ENCODE data around the gene NELFCD. TPM values are rescaled to one million over a fixed set of nuclear protein-coding genes. Genes with fewer than 3 reads are reported as not detected.
"Not testable (repeated sequence)": the region's sequence is repeated elsewhere in the genome, so short reads cannot be mapped to it uniquely, and the experiment has no call there.

Gene NELFCD
- total and polyA plus RNA-seq, 2 donors = 40.6 to 42.7 TPM

DNA sequence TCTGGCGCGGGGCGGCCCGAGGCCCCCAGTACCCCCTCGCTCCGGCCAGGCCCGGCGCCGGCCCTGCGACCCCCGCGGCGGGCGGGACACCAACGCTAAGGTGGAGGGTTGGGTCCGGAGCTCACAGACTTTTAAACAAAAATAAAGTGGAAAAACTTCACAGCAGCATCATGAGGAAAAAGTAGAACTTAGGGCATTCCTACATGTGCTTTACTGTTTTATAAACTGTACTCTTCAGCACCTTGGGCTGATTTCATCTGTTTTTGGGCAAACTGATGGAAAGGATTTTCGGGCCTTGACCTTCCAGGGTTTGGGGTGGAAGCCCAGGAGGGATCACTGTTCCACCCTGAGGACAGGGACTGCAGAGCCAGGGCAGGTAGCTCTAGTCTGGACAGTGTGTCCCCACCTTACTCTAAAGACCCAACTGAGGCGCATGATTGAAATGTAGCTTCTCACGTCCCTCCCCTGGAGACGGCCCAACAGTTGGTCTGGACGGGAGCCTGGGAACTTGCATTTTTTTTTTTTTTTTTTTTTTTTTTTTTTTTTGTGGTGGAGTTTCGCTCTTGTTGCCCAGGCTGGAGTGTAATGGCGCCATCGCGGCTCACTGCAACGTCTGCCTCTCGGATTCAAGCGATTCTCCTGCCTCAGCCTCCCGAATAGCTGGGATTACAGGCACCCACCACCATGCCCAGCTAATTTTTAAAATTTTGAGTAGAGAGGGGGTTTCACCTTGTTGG is 740 bp downstream of the NELFCD start:
- WGBS = 16% methylated on average over 29 of the region's 29 CpGs
- no peak for DNase-seq (ENCODE audit: extremely low spot score)
- no peaks in the 10 kb centered on the region for H3K4me1 ChIP-seq (ENCODE audit: insufficient read depth)

DNA sequence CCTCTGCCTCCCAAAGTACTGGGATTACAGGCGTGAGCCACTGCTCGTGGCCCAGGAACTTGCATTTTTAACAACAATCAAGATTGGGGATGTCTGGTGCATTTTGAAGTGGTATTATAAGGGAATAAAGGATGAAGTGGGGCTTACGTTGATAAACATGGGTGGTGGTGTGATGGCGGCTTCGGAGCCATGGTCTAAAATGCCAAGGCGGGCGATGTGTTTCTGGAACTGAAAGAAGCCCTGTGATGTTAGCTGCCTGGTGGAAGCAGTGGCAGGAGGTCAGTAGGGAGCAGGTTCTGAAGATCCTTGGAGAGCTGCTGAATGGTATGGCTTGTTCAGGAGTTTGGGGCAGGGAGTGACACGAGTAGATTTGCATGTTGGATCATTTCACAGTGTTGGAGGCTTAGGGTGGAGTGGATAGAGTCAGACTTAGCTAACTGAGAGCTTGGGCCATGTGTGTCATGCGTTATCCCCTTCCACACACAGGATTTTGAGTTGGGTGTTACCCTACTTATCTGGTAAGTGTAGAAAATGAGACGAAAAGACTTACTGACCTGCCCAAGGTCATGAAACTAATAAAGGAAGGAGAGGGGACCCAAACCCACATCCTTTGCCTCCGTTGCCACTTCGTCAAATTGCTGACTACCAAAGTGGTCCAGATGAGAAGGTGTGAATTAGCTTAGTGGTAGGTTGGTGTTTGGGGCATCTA is 1.5 kb downstream of the NELFCD start:
- WGBS = 87% methylated on average over 12 of the region's 12 CpGs
- Histone ChIP-seq H3K36me3 (ENCODE audit: insufficient read depth) (no peaks in the 10 kb centered on the region), H3K4me3 (ENCODE audit: low read depth, low read length) (no peak overlapping the region), H3K4me1 (ENCODE audit: insufficient read depth) (no peaks in the 10 kb centered on the region), H3K27ac (ENCODE audit: low read depth) (no peak overlapping the region)
- DNase-seq (ENCODE audit: extremely low spot score) = no peak

More for the DNA sequence above, 740 bp downstream of the NELFCD start:
- H3K4me3 ChIP-seq (ENCODE audit: low read depth, low read length) = peak overlapping the region; percentile 96
- H3K27ac ChIP-seq (ENCODE audit: low read depth) = no peak overlapping the region
- H3K36me3 ChIP-seq (ENCODE audit: insufficient read depth) = no peaks in the 10 kb centered on the region

DNA sequence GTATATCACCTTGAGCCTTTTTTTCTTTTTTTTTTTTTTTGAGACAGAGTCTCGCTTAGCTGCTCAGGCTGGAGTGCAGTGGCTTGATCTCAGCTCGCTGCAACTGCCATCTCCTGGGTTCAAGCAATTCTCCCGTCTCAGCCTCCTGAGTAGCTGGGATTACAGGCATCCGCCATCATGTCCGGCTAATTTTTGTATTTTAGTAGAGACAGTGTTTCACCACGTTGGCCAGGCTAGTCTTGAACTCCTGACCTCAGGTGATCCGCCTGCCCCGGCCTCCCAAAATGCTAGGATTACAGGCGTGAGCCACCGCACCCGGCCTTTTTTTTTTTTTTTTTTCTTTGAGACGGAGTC is 2.0 kb downstream of the NELFCD start:
- 87% methylated on average over 12 of the region's 12 CpGs for WGBS
- not testable (repeated sequence) for H3K4me3 ChIP-seq (ENCODE audit: low read depth, low read length); H3K36me3 ChIP-seq (ENCODE audit: insufficient read depth); DNase-seq (ENCODE audit: extremely low spot score); H3K27ac ChIP-seq (ENCODE audit: low read depth); H3K4me1 ChIP-seq (ENCODE audit: insufficient read depth)

DNA sequence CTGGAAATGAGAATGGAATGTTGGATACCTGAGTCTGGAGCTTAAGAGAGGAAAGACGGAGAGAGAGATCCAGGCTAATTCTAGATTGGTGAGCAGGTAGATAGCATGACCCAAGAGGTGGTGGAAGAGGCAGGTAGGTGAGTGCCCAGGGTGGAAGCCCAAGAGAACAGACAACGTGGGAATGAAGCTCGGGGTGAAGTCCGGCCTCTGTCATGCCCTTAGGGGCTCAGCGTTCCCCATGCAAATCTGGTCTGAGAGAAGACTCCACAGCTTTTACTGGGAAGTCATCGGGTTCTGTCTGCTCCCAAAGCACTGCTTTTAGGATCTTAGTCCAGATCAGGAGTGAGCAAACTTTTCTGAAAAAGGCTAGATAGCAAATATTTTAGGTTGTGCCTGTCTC is 3.6 kb downstream of the NELFCD start:
- Histone ChIP-seq H3K27ac (ENCODE audit: low read depth) (no peak overlapping the region), H3K4me1 (ENCODE audit: insufficient read depth) (no peaks in the 10 kb centered on the region), H3K36me3 (ENCODE audit: insufficient read depth) (no peaks in the 10 kb centered on the region), H3K4me3 (ENCODE audit: low read depth, low read length) (no peak overlapping the region)
- no peak for DNase-seq (ENCODE audit: extremely low spot score)
- WGBS = 80% methylated on average over 6 of the region's 6 CpGs

DNA sequence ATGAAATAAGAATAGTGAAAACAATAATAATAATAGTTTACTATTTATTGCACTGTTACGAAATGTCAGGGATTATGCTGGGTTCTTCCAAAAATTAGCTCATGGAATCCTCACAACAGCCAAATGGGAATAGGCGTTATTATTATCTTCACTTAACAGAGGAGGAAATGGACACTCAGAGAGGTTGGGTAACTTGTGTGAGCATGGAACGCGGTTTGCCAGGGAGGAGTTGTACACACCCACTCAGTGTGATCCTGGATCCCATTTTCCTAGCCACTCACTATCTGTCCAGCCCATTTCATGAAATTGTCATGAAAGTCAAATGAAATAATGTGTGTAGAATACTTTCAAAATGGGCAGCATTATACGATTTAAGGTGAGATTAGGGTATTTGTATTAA is 4.6 kb downstream of the NELFCD start:
- Histone ChIP-seq H3K27ac (ENCODE audit: low read depth) (no peak overlapping the region), H3K36me3 (ENCODE audit: insufficient read depth) (no peaks in the 10 kb centered on the region), H3K4me1 (ENCODE audit: insufficient read depth) (no peaks in the 10 kb centered on the region), H3K4me3 (ENCODE audit: low read depth, low read length) (no peak overlapping the region)
- 76% methylated on average over 5 of the region's 5 CpGs for WGBS
- DNase-seq (ENCODE audit: extremely low spot score) = no peak

DNA sequence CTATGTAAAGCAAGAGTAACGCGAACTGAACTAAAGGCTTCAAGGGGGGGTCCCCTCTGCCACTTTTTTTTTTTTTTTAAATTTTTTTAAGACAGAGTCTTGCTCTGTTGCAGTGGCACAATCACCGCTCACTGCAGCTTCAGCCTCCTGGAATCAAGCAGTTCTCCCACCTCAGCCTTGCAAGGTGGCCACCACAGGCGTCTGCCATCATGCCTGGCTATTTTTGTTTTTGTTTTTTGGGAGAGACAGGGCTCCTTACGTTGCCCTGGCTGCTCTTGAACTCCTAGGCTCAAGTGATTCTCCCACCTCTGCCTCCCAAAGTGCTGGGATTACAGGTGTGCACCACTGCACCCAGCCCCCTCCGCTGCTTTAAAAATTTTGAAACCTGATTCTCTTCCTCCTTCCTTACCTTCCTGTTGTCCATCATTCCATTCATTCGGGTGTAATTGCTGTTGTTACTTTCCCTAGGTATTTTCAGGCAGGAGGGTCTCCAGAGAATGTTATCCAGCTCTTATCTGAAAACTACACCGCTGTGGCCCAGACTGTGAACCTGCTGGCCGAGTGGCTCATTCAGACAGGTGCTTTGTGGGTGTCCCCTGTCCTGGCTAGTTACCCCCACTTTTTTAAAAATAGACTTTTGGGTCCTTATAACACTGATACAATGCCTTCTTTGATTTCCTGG is 5.4 kb downstream of the NELFCD start:
- no peak overlapping the region for H3K27ac ChIP-seq (ENCODE audit: low read depth)
- H3K36me3 ChIP-seq (ENCODE audit: insufficient read depth) = peaks cover 2% of the 10 kb centered on the region
- no peak overlapping the region for H3K4me3 ChIP-seq (ENCODE audit: low read depth, low read length)
- whole genome bisulfite sequencing = 83% methylated on average over 9 of the region's 9 CpGs
- H3K4me1 ChIP-seq (ENCODE audit: insufficient read depth) = no peaks in the 10 kb centered on the region
- no peak for DNase-seq (ENCODE audit: extremely low spot score)

DNA sequence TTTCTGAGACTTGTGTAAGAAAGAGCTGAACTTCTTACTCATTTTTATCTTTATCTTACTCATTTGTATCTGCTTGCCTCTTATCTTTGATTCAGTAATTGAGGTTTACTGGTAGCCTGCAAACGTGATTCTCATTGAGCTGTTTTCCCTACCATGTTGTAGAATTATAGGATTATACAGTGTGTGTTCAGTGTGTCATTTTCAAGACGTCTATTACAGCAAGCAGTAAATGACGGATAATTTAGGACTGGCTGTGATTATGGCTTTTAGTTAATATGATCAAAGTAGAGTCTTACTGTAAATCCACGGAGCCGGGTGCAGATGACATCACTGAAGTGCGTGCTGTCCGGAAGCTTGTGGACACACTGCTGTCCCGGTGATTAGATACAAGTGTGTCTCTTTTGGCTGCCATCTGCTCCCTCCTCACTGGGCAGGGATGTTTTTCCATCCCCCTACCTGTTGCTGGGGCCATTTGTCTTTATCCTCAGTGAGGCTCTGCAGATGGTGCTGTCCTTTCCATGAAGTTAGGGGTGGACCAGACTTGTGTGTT is 6.0 kb downstream of the NELFCD start:
- H3K27ac ChIP-seq (ENCODE audit: low read depth) = no peak overlapping the region
- H3K4me3 ChIP-seq (ENCODE audit: low read depth, low read length) = no peak overlapping the region
- no peak for DNase-seq (ENCODE audit: extremely low spot score)
- 84% methylated on average over 8 of the region's 8 CpGs for WGBS
- peaks cover 2% of the 10 kb centered on the region for H3K36me3 ChIP-seq (ENCODE audit: insufficient read depth)
- no peaks in the 10 kb centered on the region for H3K4me1 ChIP-seq (ENCODE audit: insufficient read depth)

DNA sequence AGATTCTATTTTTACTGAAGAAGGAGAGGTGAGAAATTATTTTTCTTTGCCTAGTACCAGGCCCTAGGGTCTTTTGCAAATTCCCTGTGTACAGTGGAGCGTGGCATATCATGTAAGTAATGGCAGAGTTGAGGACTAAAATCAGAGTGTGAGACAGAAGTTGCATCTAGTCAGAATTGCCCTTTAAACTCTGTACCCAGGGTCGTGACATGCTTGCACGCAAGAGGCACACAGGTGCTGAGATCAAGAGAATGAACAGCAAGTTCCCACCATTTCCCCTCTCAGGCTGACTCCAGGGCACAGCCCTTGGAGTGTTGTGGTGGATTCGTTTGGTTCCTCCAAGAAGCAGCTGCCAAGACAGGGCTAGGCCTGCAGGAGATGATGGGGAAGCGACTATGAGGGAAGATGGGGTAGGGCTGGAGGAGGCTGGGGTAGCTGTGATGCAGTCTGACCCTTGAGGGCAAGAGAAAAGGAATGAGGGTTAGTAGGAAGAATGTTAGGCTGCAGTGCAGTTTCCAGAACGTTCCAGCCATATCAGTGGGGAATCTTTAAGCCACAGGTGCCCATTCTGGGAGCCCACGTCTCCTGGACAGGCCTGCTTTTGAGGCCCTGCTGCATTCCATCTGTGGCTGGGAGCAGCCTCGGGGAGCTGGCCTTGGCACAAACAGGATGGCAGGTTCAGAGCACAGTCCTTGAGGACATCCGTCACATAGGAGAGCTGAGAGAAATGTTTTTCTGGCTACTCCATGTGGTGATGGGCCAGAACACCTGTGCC is 6.9 kb downstream of the NELFCD start:
- no peak overlapping the region for H3K27ac ChIP-seq (ENCODE audit: low read depth)
- H3K4me3 ChIP-seq (ENCODE audit: low read depth, low read length) = no peak overlapping the region
- no peak for DNase-seq (ENCODE audit: extremely low spot score)
- peaks cover 2% of the 10 kb centered on the region for H3K36me3 ChIP-seq (ENCODE audit: insufficient read depth)
- WGBS = 86% methylated on average over 9 of the region's 9 CpGs
- H3K4me1 ChIP-seq (ENCODE audit: insufficient read depth) = no peaks in the 10 kb centered on the region

DNA sequence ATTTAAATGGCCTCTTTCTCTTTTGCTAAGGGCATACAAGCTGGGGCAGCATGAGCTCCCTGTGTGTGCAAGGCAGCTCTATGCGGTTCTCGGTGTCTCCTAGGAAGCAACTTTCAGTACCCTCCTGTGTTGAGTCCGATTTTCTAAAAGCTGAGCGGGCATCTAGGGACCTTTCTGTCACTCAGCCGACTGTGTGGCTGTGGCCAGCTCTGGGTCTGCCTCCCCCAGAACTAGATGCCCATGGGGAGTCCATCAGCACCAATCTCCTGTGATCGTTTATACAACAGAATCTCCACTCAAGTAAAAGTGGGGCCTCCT is 7.5 kb downstream of the NELFCD start:
- H3K4me1 ChIP-seq (ENCODE audit: insufficient read depth) = no peaks in the 10 kb centered on the region
- no peak overlapping the region for H3K4me3 ChIP-seq (ENCODE audit: low read depth, low read length)
- H3K36me3 ChIP-seq (ENCODE audit: insufficient read depth) = peaks cover 2% of the 10 kb centered on the region
- H3K27ac ChIP-seq (ENCODE audit: low read depth) = no peak overlapping the region
- no peak for DNase-seq (ENCODE audit: extremely low spot score)
- WGBS = 73% methylated on average over 6 of the region's 6 CpGs

DNA sequence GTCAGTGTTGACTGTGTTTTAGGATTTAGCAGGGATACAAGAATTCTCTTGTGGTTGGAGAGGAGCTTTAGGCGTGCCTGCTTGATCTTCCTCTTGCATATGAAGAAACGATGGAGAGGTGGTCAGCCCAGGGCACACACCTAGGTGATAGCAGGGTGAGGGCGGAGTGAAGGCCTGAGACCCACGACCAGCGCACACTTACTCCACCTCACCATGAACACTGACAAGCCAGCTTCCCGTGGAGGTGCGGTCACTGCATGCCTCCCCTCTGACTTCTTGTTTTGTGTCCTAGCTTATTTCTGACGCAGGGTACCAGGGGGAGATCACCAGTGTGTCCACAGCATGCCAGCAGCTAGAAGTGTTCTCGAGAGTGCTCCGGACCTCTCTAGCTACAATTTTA is 8.1 kb downstream of the NELFCD start:
- Histone ChIP-seq H3K27ac (ENCODE audit: low read depth) (no peak overlapping the region), H3K4me1 (ENCODE audit: insufficient read depth) (no peaks in the 10 kb centered on the region), H3K4me3 (ENCODE audit: low read depth, low read length) (no peak overlapping the region), H3K36me3 (ENCODE audit: insufficient read depth) (peaks cover 5% of the 10 kb centered on the region)
- DNase-seq (ENCODE audit: extremely low spot score) = no peak
- WGBS = 94% methylated on average over 10 of the region's 10 CpGs

DNA sequence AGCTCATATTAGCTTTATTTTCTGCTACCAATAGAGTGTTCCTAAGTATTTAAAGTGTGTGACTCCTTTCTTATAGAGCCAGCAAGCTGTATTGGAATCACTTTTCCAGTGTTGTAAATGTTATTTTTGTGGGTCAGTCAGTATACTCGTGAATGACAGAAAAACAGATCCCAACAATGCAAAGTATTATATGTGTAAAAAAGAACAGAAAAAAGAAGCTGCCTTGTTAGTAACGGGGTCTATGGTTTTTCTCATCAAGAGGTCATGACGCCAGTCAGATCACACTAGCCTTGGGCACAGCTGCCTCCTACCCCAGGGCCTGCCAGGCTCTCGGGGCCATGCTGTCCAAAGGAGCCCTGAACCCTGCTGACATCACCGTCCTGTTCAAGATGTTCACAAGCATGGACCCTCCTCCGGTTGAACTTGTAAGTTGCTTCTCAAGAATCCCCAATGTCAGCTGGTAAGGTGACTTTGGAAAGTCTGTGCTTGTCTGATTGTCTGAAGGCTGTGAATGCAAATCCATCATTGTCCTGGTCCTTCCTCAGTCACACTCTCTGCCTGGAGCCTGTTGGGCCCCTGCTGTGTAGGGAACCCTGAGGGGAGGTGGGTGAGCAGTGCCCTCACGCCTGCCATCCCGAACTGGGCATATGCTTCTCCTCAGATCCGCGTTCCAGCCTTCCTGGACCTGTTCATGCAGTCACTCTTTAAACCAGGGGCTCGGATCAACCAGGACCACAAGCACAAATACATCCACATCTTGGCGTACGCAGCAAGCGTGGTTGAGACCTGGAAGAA is 9.8 kb downstream of the NELFCD start:
- WGBS = 94% methylated on average over 14 of the region's 14 CpGs
- no peak overlapping the region for H3K4me3 ChIP-seq (ENCODE audit: low read depth, low read length)
- no peaks in the 10 kb centered on the region for H3K4me1 ChIP-seq (ENCODE audit: insufficient read depth)
- no peak for DNase-seq (ENCODE audit: extremely low spot score)
- peaks cover 5% of the 10 kb centered on the region for H3K36me3 ChIP-seq (ENCODE audit: insufficient read depth)
- H3K27ac ChIP-seq (ENCODE audit: low read depth) = no peak overlapping the region

DNA sequence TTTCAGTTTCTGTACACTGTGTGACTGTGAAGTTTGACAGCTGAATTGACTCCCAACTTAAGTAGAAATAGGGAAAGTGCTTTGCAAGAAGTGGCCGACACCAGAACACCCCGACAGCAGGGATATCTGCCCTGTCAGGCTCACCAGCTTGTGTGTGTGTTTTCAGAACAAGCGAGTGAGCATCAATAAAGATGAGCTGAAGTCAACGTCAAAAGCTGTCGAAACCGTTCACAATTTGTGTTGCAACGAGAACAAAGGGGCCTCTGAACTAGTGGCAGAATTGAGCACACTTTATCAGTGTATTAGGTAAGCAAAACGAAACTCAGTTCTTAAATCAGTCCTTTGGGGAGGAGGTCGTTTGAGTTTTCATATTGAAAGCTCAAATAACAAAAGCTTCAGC is 10.7 kb downstream of the NELFCD start:
- DNase-seq (ENCODE audit: extremely low spot score) = no peak
- WGBS = 84% methylated on average over 9 of the region's 9 CpGs
- Histone ChIP-seq H3K27ac (ENCODE audit: low read depth) (no peak overlapping the region), H3K4me3 (ENCODE audit: low read depth, low read length) (no peak overlapping the region), H3K4me1 (ENCODE audit: insufficient read depth) (no peaks in the 10 kb centered on the region), H3K36me3 (ENCODE audit: insufficient read depth) (peaks cover 5% of the 10 kb centered on the region)

DNA sequence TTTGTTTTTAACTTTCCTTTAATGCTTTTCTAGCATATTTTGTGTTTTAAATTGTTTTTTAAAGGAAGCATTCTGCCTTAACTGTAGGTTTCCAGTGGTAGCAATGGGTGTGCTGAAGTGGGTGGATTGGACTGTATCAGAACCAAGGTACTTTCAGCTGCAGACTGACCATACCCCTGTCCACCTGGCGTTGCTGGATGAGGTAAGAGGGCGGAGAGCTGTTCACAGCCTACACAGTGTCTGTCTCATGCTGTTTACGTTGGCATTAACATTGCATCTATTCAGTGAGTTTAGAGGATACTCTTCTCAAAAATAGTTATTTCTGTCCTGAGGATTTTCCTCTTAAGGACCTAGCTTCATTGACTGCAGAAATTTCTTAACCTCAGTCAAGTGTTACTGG is 11.9 kb downstream of the NELFCD start:
- peaks cover 5% of the 10 kb centered on the region for H3K36me3 ChIP-seq (ENCODE audit: insufficient read depth)
- H3K4me3 ChIP-seq (ENCODE audit: low read depth, low read length) = no peak overlapping the region
- no peak for DNase-seq (ENCODE audit: extremely low spot score)
- WGBS = 69% methylated on average over 3 of the region's 3 CpGs
- H3K4me1 ChIP-seq (ENCODE audit: insufficient read depth) = no peaks in the 10 kb centered on the region
- H3K27ac ChIP-seq (ENCODE audit: low read depth) = no peak overlapping the region

Data from urinary bladder (tissue), 4 donors.